ENCODE measurements around the gene OR6B1. TPM values are rescaled to one million over a fixed set of nuclear protein-coding genes. Genes with fewer than 3 reads are reported as not detected.

The OR6B1 gene
- total and polyA plus RNA-seq, 2 of the 8 experiments (the other 6 are each of a cell fraction or from before 2014, with no cell fraction given), result not detected

- H2BK5ac ChIP-seq (ENCODE audit: low read depth, low read length), result no peak overlapping the region
- no peak overlapping the region for H3K4ac ChIP-seq (replicated peaks; ENCODE audit: insufficient read length, low read depth, low read length)
- H3K4me3 ChIP-seq (ENCODE audit: extremely low read depth in 1 of 4, insufficient read depth in 2 of 4, low read depth in 3 of 4, low read length in 4 of 4), result no peak overlapping the region
- H3K27me3 ChIP-seq (replicated peaks in 1 of 4; ENCODE audit: control insufficient read depth in 3 of 4, extremely low read depth in 1 of 4, insufficient read depth in 3 of 4, low read length in 3 of 4), result no peaks in the 10 kb centered on the region
- H3K9me3 ChIP-seq (ENCODE audit: insufficient read depth in 2 of 2, low read depth in 1 of 2, low read length in 1 of 2), result no peaks in the 10 kb centered on the region
- no peak overlapping the region for H2AK5ac ChIP-seq (ENCODE audit: low read depth, low read length)
- no peak overlapping the region for H3K56ac ChIP-seq (replicated peaks; ENCODE audit: insufficient read length, low read depth, low read length)
- no peak for TF ChIP-seq EP300 (IDR thresholded peaks at IDR 0.05; ENCODE audit: borderline replicate concordance in 1 of 2, low read depth in 2 of 2, low read length in 2 of 2)
- TF ChIP-seq YY1 (IDR thresholded peaks at IDR 0.05; ENCODE audit: low read depth, low read length), result no peak
- TF ChIP-seq SP2 (IDR thresholded peaks at IDR 0.05; ENCODE audit: low read length), result no peak
- TF ChIP-seq, protein P1, sequence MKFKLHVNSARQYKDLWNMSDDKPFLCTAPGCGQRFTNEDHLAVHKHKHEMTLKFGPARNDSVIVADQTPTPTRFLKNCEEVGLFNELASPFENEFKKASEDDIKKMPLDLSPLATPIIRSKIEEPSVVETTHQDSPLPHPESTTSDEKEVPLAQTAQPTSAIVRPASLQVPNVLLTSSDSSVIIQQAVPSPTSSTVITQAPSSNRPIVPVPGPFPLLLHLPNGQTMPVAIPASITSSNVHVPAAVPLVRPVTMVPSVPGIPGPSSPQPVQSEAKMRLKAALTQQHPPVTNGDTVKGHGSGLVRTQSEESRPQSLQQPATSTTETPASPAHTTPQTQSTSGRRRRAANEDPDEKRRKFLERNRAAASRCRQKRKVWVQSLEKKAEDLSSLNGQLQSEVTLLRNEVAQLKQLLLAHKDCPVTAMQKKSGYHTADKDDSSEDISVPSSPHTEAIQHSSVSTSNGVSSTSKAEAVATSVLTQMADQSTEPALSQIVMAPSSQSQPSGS (IDR thresholded peaks at IDR 0.05; ENCODE audit: low read length), result no peak
- TF ChIP-seq SIX5 (IDR thresholded peaks at IDR 0.05; ENCODE audit: low read depth, low read length), result no peak
- H4K8ac ChIP-seq (ENCODE audit: extremely low read depth, insufficient read depth, low read length), result no peak overlapping the region
- no peaks in the 10 kb centered on the region for H3K23me2 ChIP-seq (ENCODE audit: low read depth, low read length)
- no peaks in the 10 kb centered on the region; a peak in 1 of 7 replicates for H3K4me1 ChIP-seq (replicated peaks in 1 of 4; ENCODE audit: control insufficient read depth in 3 of 4, insufficient read depth in 4 of 4, low read length in 3 of 4)
- no peak overlapping the region for H3K18ac ChIP-seq (ENCODE audit: extremely low read depth, low read length)
- H3K9ac ChIP-seq (replicated peaks in 1 of 4; ENCODE audit: extremely low read depth in 1 of 4, low read depth in 3 of 4, low read length in 3 of 4), result no peak overlapping the region
- WGBS, 2 experiments (ENCODE audit: extremely low coverage in 1 of 2, insufficient coverage in 1 of 2, insufficient read length in 1 of 2, insufficient replicate concordance in 2 of 2, low coverage in 1 of 2, low lambda C conversion rate in 2 of 2, missing lambda C conversion rate in 1 of 2), result 82% methylated on average over 2 of the region's 2 CpGs; no CpG with 5 or more reads in 1 of the 2 experiments
- H3K27ac ChIP-seq (ENCODE audit: low read depth, low read length), result no peak overlapping the region
- no peak overlapping the region for H4K5ac ChIP-seq (ENCODE audit: insufficient read length, low read depth, low read length)
- ChIA-PET POLR2A (ENCODE audit: partially characterized antibody) (interaction anchor here (1.3 kb wide), 1 partner anchor 108 kb away, joined by 3 read pairs; no protein-coding TSS in a partner anchor), CTCF (ENCODE audit: partially characterized antibody) (interaction anchor here (1.0 to 1.6 kb wide), 3 partner anchors 11 to 86 kb away, joined by 3 to 4 read pairs (median 4); no protein-coding TSS in a partner anchor)
- H4K20me1 ChIP-seq (replicated peaks in 1 of 2; ENCODE audit: control insufficient read depth in 1 of 2, insufficient read depth in 2 of 2, low read length in 2 of 2), result no peaks in the 10 kb centered on the region
- no peaks in the 10 kb centered on the region for H3K79me2 ChIP-seq (ENCODE audit: control insufficient read depth in 1 of 2, insufficient read depth in 2 of 2, low read length in 2 of 2)
- no peaks in the 10 kb centered on the region for H3K36me3 ChIP-seq (ENCODE audit: control insufficient read depth in 2 of 4, insufficient read depth in 4 of 4, low read length in 3 of 4)
- H2BK20ac ChIP-seq (ENCODE audit: low read length), result no peak overlapping the region
- no peak overlapping the region for H4K91ac ChIP-seq (replicated peaks; ENCODE audit: insufficient read length, low read length)
- DNase-seq (ENCODE audit: low read depth in 1 of 2, low spot score in 2 of 2), result peak in 1 of 2 experiments; percentile 2
- H2BK12ac ChIP-seq (ENCODE audit: low read depth, low read length), result no peak overlapping the region
- no peak overlapping the region for H3K23ac ChIP-seq (ENCODE audit: insufficient read length)
- no peak overlapping the region for H2BK120ac ChIP-seq (replicated peaks; ENCODE audit: low read depth, low read length)
- H3K4me2 ChIP-seq (ENCODE audit: insufficient read depth in 1 of 2, low read depth in 2 of 2, low read length in 2 of 2), result no peak overlapping the region
- H2AFZ ChIP-seq (ENCODE audit: low read length), result no peak overlapping the region
- no peaks in the 10 kb centered on the region for H3K79me1 ChIP-seq (ENCODE audit: low read depth, low read length)
- no peak overlapping the region for H3K14ac ChIP-seq (ENCODE audit: insufficient read length)
- no peak for FAIRE-seq
- no peak overlapping the region for H2BK15ac ChIP-seq (ENCODE audit: low read length)
Observed at GRCh38 chr7:144019457-144019856, 19.3 kb downstream of the OR6B1 start.

Data from H1 (cell line).